WTC11 (cell line): ENCODE data around the gene SLC26A2. TPM values are rescaled to one million over a fixed set of nuclear protein-coding genes. Genes with fewer than 3 reads are reported as not detected.

Source experiments
- ATAC-seq: fragments of 200-7000 bp; cut with Tn5 transposase; 2 replicates; pipeline ENCODE4 v1.10.0; 2021; ENCODE audit warnings: mild to moderate bottlenecking, moderate library complexity
- CTCF ChIA-PET: fragments of 300-600 bp; sonication (Branson Sonifier 250); formaldehyde crosslinking; loops from one replicate; lab custom pipeline; 2021; ENCODE audit warnings: antibody characterized with exemption; lab: Charles Lee
- POLR2A ChIA-PET: fragments of 350-600 bp; sonication (Branson Sonifier 250); formaldehyde crosslinking; loops from one replicate; lab custom pipeline; 2021; ENCODE audit warnings: antibody characterized with exemption; lab: Charles Lee
- DNase-seq: peaks from one replicate; pipeline ENCODE4 v3.0.0; 2021; ENCODE audit warnings: low spot score
- H3K27ac Mint-ChIP-seq: 2 replicates; pipeline ENCODE4 v1.8.0; 2021; ENCODE audit warnings: mixed read lengths
- H3K27me3 Mint-ChIP-seq: 2 replicates; pipeline ENCODE4 v1.8.0; 2021; ENCODE audit warnings: low read depth, mild to moderate bottlenecking, moderate library complexity, mixed read lengths
- H3K36me3 Mint-ChIP-seq: 2 replicates; pipeline ENCODE4 v1.8.0; 2021; ENCODE audit warnings: mixed read lengths
- H3K4me1 Mint-ChIP-seq: 2 replicates; pipeline ENCODE4 v1.8.0; 2022; ENCODE audit warnings: mixed read lengths
- H3K4me3 Mint-ChIP-seq: 2 replicates; pipeline ENCODE4 v1.8.0; 2021; ENCODE audit warnings: mild to moderate bottlenecking, moderate library complexity, mixed read lengths
- H3K9me3 Mint-ChIP-seq: 2 replicates; pipeline ENCODE4 v1.8.0; 2021; ENCODE audit warnings: mixed read lengths
- ATF2 ChIP-seq: sonication (generic); formaldehyde crosslinking; IDR thresholded peaks from 2 replicates; pipeline ENCODE4 v1.8.1; 2022; ENCODE audit warnings: low read depth, missing genetic modification reagents, borderline replicate concordance
- E2F5 ChIP-seq: sonication (generic); formaldehyde crosslinking; IDR thresholded peaks from 2 replicates; pipeline ENCODE4 v1.8.1; 2022; ENCODE audit warnings: mild to moderate bottlenecking, moderate library complexity, missing genetic modification reagents
- EMX1 ChIP-seq: fragments of 250-450 bp; sonication (Bioruptor Pico); IDR thresholded peaks from 2 replicates; pipeline ENCODE4 v1.8.0; 2021; ENCODE audit warnings: mild to moderate bottlenecking
- ESRRA ChIP-seq: sonication (generic); formaldehyde crosslinking; IDR thresholded peaks from 2 replicates; pipeline ENCODE4 v1.8.1; 2022; ENCODE audit warnings: mild to moderate bottlenecking, missing genetic modification reagents, borderline replicate concordance
- ETV6 ChIP-seq: sonication (generic); formaldehyde crosslinking; IDR thresholded peaks from 2 replicates; pipeline ENCODE4 v1.8.1; 2022; ENCODE audit warnings: mild to moderate bottlenecking, missing genetic modification reagents
- FOXP1 ChIP-seq: sonication (generic); formaldehyde crosslinking; IDR thresholded peaks from 2 replicates; pipeline ENCODE4 v1.8.0; 2022; ENCODE audit warnings: missing genetic modification reagents, mild to moderate bottlenecking, moderate library complexity, borderline replicate concordance
- GABPB1 ChIP-seq: sonication (generic); formaldehyde crosslinking; IDR thresholded peaks from 2 replicates; pipeline ENCODE4 v1.8.1; 2023; ENCODE audit warnings: mild to moderate bottlenecking, missing genetic modification reagents
- HMGA2 ChIP-seq: fragments of 250-450 bp; sonication (Bioruptor Pico); IDR thresholded peaks from 2 replicates; pipeline ENCODE4 v1.4.0; 2021; ENCODE audit warnings: mild to moderate bottlenecking, moderate library complexity
- IRF1 ChIP-seq: sonication (generic); formaldehyde crosslinking; IDR thresholded peaks from 2 replicates; pipeline ENCODE4 v1.8.0; 2023; ENCODE audit warnings: missing genetic modification reagents
- KAT7 ChIP-seq: sonication (generic); formaldehyde crosslinking; IDR thresholded peaks from 2 replicates; pipeline ENCODE4 v1.8.1; 2023; ENCODE audit warnings: missing genetic modification reagents, mild to moderate bottlenecking, borderline replicate concordance
- NFATC4 ChIP-seq: fragments of 250-450 bp; sonication (Bioruptor Pico); IDR thresholded peaks from 2 replicates; pipeline ENCODE4 v1.9.0; 2021; ENCODE audit warnings: mild to moderate bottlenecking
- NFYB ChIP-seq: sonication (generic); formaldehyde crosslinking; conservative IDR thresholded peaks from 2 replicates; pipeline ENCODE4 v1.8.0; 2022; ENCODE audit warnings: low read depth, missing genetic modification reagents
- NR1H2 ChIP-seq: sonication (generic); formaldehyde crosslinking; IDR thresholded peaks from 2 replicates; pipeline ENCODE4 v1.9.0; 2021; ENCODE audit warnings: mild to moderate bottlenecking, moderate library complexity, missing genetic modification reagents
- PRRX2 ChIP-seq: fragments of 250-450 bp; sonication (Bioruptor Pico); IDR thresholded peaks from 2 replicates; pipeline ENCODE4 v1.8.0; 2021; ENCODE audit warnings: mild to moderate bottlenecking
- SMAD3 ChIP-seq: sonication (generic); formaldehyde crosslinking; IDR thresholded peaks from 2 replicates; pipeline ENCODE4 v1.8.0; 2022; ENCODE audit warnings: missing genetic modification reagents, mild to moderate bottlenecking, borderline replicate concordance
- ZMAT4 ChIP-seq: fragments of 250-450 bp; sonication (Bioruptor Pico); IDR thresholded peaks from 2 replicates; pipeline ENCODE4 v1.9.0; 2021; ENCODE audit warnings: mild to moderate bottlenecking
- ZNF138 ChIP-seq: sonication (generic); formaldehyde crosslinking; conservative IDR thresholded peaks from 2 replicates; pipeline ENCODE4 v1.8.1; 2022; ENCODE audit warnings: mild to moderate bottlenecking, moderate library complexity, missing genetic modification reagents
- ZNF263 ChIP-seq: sonication (generic); formaldehyde crosslinking; IDR thresholded peaks from 2 replicates; pipeline ENCODE4 v1.8.1; 2022; ENCODE audit warnings: low read depth, mild to moderate bottlenecking, moderate library complexity, missing genetic modification reagents
- ZNF425 ChIP-seq: fragments of 250-450 bp; sonication (Bioruptor Pico); conservative IDR thresholded peaks from 2 replicates; pipeline ENCODE4 v1.9.0; 2021; ENCODE audit warnings: mild to moderate bottlenecking
- ZNF532 ChIP-seq: fragments of 250-450 bp; sonication (Bioruptor Pico); IDR thresholded peaks from 2 replicates; pipeline ENCODE4 v1.9.0; 2021; ENCODE audit warnings: mild to moderate bottlenecking, borderline replicate concordance
- ZNF671 ChIP-seq: fragments of 250-450 bp; sonication (Bioruptor Pico); IDR thresholded peaks from 2 replicates; pipeline ENCODE4 v1.8.0; 2021; ENCODE audit warnings: mild to moderate bottlenecking
- ZSCAN18 ChIP-seq: fragments of 250-450 bp; sonication (Bioruptor Pico); IDR thresholded peaks from 2 replicates; pipeline ENCODE4 v2.1.2; 2022; ENCODE audit warnings: mild to moderate bottlenecking, moderate library complexity
- total RNA-seq: library from RNA; stranded (reverse); gene quantifications from 3 replicates; pipeline ENCODE4 v1.2.3, GENCODE V29; 2021

SLC26A2 gene
- total RNA-seq, 1 experiment from 2014 or later = 11.1 TPM

- H3K27ac Mint-ChIP-seq = no peak overlapping the region
- POLR2A ChIA-PET = no interaction called here
- CTCF ChIA-PET = interaction anchor here (1.1 to 3.2 kb wide), 2 partner anchors 23 to 103 kb away, joined by 3 to 18 read pairs; partner anchors contain the start of gene SLC26A2
- H3K9me3 Mint-ChIP-seq = no peaks in the 10 kb centered on the region
- H3K27me3 Mint-ChIP-seq = no peaks in the 10 kb centered on the region
- H3K4me1 Mint-ChIP-seq = peaks cover 6% of the 10 kb centered on the region; the same call in 1 of the 2 replicates
- no peak for TF ChIP-seq ZNF532 (CRISPR knock-in tag)
- no peak for TF ChIP-seq PRRX2 (CRISPR knock-in tag)
- no peak for TF ChIP-seq IRF1 (CRISPR knock-in tag)
- TF ChIP-seq ZNF138 (CRISPR knock-in tag) = no peak
- no peak for TF ChIP-seq ZMAT4 (CRISPR knock-in tag)
- no peak for TF ChIP-seq GABPB1 (CRISPR knock-in tag)
- no peak for TF ChIP-seq KAT7 (CRISPR knock-in tag)
- TF ChIP-seq NFYB = no peak
- TF ChIP-seq ZNF263 (CRISPR knock-in tag) = no peak
- TF ChIP-seq FOXP1 (CRISPR knock-in tag) = no peak
- no peak for TF ChIP-seq HMGA2 (CRISPR knock-in tag)
- TF ChIP-seq ZSCAN18 (CRISPR knock-in tag) = no peak
- no peak for TF ChIP-seq E2F5 (CRISPR knock-in tag)
- TF ChIP-seq ETV6 (CRISPR knock-in tag) = no peak
- TF ChIP-seq SMAD3 (CRISPR knock-in tag) = no peak
- TF ChIP-seq NR1H2 (CRISPR knock-in tag) = no peak
- no peak for DNase-seq
- no peak for ATAC-seq
- no peaks in the 10 kb centered on the region for H3K36me3 Mint-ChIP-seq
- H3K4me3 Mint-ChIP-seq = no peak overlapping the region
Observed at GRCh38 chr5:149937610-149938009, 22.9 kb upstream of the SLC26A2 start.

- Mint-ChIP-seq H3K27me3 (no peaks in the 10 kb centered on the region), H3K9me3 (no peaks in the 10 kb centered on the region), H3K4me1 (peaks cover 6% of the 10 kb centered on the region; the same call in 1 of the 2 replicates), H3K4me3 (no peak overlapping the region), H3K27ac (no peak overlapping the region), H3K36me3 (no peaks in the 10 kb centered on the region)
- CTCF ChIA-PET = no interaction called here
- DNase-seq (no peak), ATAC-seq (no peak)
- POLR2A ChIA-PET = no interaction called here
- no peak for TF ChIP-seq NFATC4 (CRISPR knock-in tag)
- TF ChIP-seq ESRRA (CRISPR knock-in tag) = no peak
- no peak for TF ChIP-seq ZNF671 (CRISPR knock-in tag)
- TF ChIP-seq ZSCAN18 (CRISPR knock-in tag) = no peak
- no peak for TF ChIP-seq ATF2 (CRISPR knock-in tag)
- TF ChIP-seq ZNF425 (CRISPR knock-in tag) = no peak
- TF ChIP-seq EMX1 (CRISPR knock-in tag) = no peak
Observed at GRCh38 chr5:149938279-149938678, 22.3 kb upstream of the SLC26A2 start.
